CD4-positive, alpha-beta memory T cell (primary cell): Measurements from ENCODE around the gene SUMF1. TPM values are rescaled to one million over a fixed set of nuclear protein-coding genes. Genes with fewer than 3 reads are reported as not detected.
A peak's percentile ranks its signal among the peaks of the same experiment; 100 is the strongest.

ENCODE experiments used
- CTCF ChIA-PET: fragments of 350-600 bp; sonication (Branson Sonifier 250); formaldehyde crosslinking; loops from one replicate; lab custom pipeline; 2021; ENCODE audit warnings: inconsistent platforms; ENCODE audit not compliant: partially characterized antibody; lab: Charles Lee
- POLR2A ChIA-PET: fragments of 350-600 bp; sonication (Branson Sonifier 250); formaldehyde crosslinking; loops from one replicate; lab custom pipeline; 2021; ENCODE audit not compliant: partially characterized antibody; lab: Charles Lee
- DNase-seq, 5 donors: peaks; one replicate each; pipeline versions ENCODE4 v3.0.0 to v3.0.0-alpha.2; 2020 to 2022; ENCODE audit warnings: mixed read lengths in 1 of 5
- H3K27ac ChIP-seq: one replicate; pipeline ENCODE4 v1.7.0; 2013; ENCODE audit warnings: low read depth, low read length
- H3K27me3 ChIP-seq: 2 replicates; pipeline ENCODE4 v1.7.0; 2013; ENCODE audit warnings: mild to moderate bottlenecking, low read length, moderate library complexity; ENCODE audit not compliant: insufficient read depth
- H3K36me3 ChIP-seq: 2 replicates; pipeline ENCODE4 v1.7.0; 2013; ENCODE audit warnings: mild to moderate bottlenecking, low read length, moderate library complexity; ENCODE audit not compliant: insufficient read depth
- H3K4me1 ChIP-seq: 2 replicates; pipeline ENCODE4 v1.7.0; 2013; ENCODE audit warnings: mild to moderate bottlenecking, low read length, moderate library complexity; ENCODE audit not compliant: insufficient read depth
- H3K4me3 ChIP-seq, 2 donors: one replicate each; pipeline ENCODE4 v1.7.0; 2013; ENCODE audit warnings: low read length in 2 of 2, mild to moderate bottlenecking in 1 of 2
- H3K9me3 ChIP-seq, 2 donors: one replicate each; pipeline ENCODE4 v1.7.0; 2013; ENCODE audit warnings: low read length in 2 of 2, control low read depth in 1 of 2; ENCODE audit not compliant: control insufficient read depth in 1 of 2
- H3K27ac Mint-ChIP-seq, 7 donors: one replicate each; pipeline ENCODE4 v1.8.0; 2020 to 2021; ENCODE audit warnings: mixed read lengths in 7 of 7, mild to moderate bottlenecking in 6 of 7, inconsistent platforms in 3 of 7, moderate library complexity in 3 of 7
- H3K27me3 Mint-ChIP-seq, 2 donors: one replicate each; pipeline ENCODE4 v1.8.0; 2020 to 2021; ENCODE audit warnings: mixed read lengths in 2 of 2
- H3K36me3 Mint-ChIP-seq, 2 donors: one replicate each; pipeline ENCODE4 v1.8.0; 2020 to 2021; ENCODE audit warnings: mixed read lengths in 2 of 2, inconsistent platforms in 1 of 2, mild to moderate bottlenecking in 1 of 2
- H3K4me1 Mint-ChIP-seq, 4 donors: one replicate each; pipeline ENCODE4 v1.8.0; 2020 to 2021; ENCODE audit warnings: mixed read lengths in 4 of 4, mild to moderate bottlenecking in 1 of 4
- H3K4me3 Mint-ChIP-seq, 8 donors: one replicate each; pipeline ENCODE4 v1.8.0; 2020 to 2021; ENCODE audit warnings: mixed read lengths in 8 of 8, mild to moderate bottlenecking in 7 of 8, moderate library complexity in 6 of 8, inconsistent platforms in 3 of 8
- H3K9me3 Mint-ChIP-seq, 8 donors: one replicate each; pipeline ENCODE4 v1.8.0; 2020 to 2021; ENCODE audit warnings: mixed read lengths in 8 of 8, mild to moderate bottlenecking in 5 of 8, inconsistent platforms in 3 of 8, moderate library complexity in 1 of 8
- intact Hi-C: fragments of 100-400 bp; cut with micrococcal nuclease; formaldehyde crosslinking; loops from one replicate; pipeline ENCODE4 v1.15.1; 2023
- polyA plus RNA-seq, 2 donors: library from polyadenylated mRNA; unstranded; fragments of 300-500 nt; fragmentation: Illumina TruSeq; gene quantifications; one replicate each; pipeline ENCODE4 v1.2.3, GENCODE V29; 2021
- total RNA-seq, 2 experiments: library from RNA; stranded (reverse); gene quantifications; one replicate each; pipeline ENCODE4 v1.2.3, GENCODE V29; 2021

Gene SUMF1
- total and polyA plus RNA-seq, 4 experiments from 2014 or later, result 13.9 to 38.3 (median 22.3) TPM

- Histone ChIP-seq H3K27me3 (no peaks in the 10 kb centered on the region), H3K4me1 (peaks cover 4% of the 10 kb centered on the region), H3K27ac (no peak overlapping the region), H3K36me3 (no peaks in the 10 kb centered on the region), H3K9me3 (no peaks in the 10 kb centered on the region), H3K4me3 (peak overlapping the region; percentile 31 to 45)
- Mint-ChIP-seq H3K36me3 (no peaks in the 10 kb centered on the region), H3K4me3 (peak overlapping the region; percentile 68 to 84 (median 80)), H3K9me3 (no peaks in the 10 kb centered on the region), H3K4me1 (peaks cover 7 to 18% (median 10%) of the 10 kb centered on the region in 4 donors), H3K27ac (peak overlapping the region; percentile 33 to 89 (median 84)), H3K27me3 (no peaks in the 10 kb centered on the region)
- POLR2A ChIA-PET, result interaction anchor here (0.6 to 1.8 kb wide), 10 partner anchors 43 to 846 kb away, joined by 3 to 17 read pairs (median 4); partner anchors contain the start of genes ITPR1 and SUMF1
- intact Hi-C loops, result loop anchor here (1.0 kb wide), 7 partner anchors 43 to 707 kb away; partner anchors contain the start of gene ITPR1
- CTCF ChIA-PET, result interaction anchor here (0.7 to 6.3 kb wide), 50 partner anchors 10 to 1151 kb away, joined by 3 to 185 read pairs (median 4); partner anchors contain the start of genes ITPR1 and SUMF1
- DNase-seq, result peak in 2 of 5 donors; percentile 27 to 52
Measured at GRCh38 chr3:4351164-4351855, 115.8 kb downstream of the SUMF1 start.

DNA sequence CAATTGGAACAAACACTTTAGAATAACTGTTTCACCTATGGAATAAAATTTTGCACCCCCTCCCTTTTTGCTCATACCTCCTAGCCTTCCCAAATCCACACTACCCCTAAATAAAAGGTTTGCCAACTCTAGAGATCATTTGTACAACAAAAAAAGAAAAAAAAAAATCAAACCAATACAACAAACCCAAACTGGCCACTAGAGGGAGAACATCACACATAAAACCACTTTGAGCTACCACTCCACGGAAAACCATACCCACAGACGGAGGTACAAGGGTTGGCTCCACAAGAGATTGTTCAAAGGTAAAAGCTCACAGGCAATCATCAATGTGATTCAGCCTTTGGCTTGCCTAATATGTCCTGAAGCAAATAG lies 116.3 kb downstream of the SUMF1 start:
- CTCF ChIA-PET, result interaction anchor here (0.7 to 6.3 kb wide), 56 partner anchors 10 to 1150 kb away, joined by 3 to 185 read pairs (median 4); partner anchors contain the start of genes ITPR1 and SUMF1
- Mint-ChIP-seq H3K36me3 (no peaks in the 10 kb centered on the region), H3K9me3 (no peaks in the 10 kb centered on the region), H3K4me1 (peaks cover 8 to 18% (median 10%) of the 10 kb centered on the region in 4 donors), H3K27ac (peak overlapping the region in 5 of 7 donors; percentile 20 to 66 (median 33)), H3K4me3 (peak overlapping the region; percentile 59 to 84 (median 76)), H3K27me3 (no peaks in the 10 kb centered on the region)
- peaks cover 4% of the 10 kb centered on the region for H3K4me1 ChIP-seq
- DNase-seq, result peak; percentile 65 to 72 (median 70)
- H3K27me3 ChIP-seq, result no peaks in the 10 kb centered on the region
- H3K4me3 ChIP-seq, result peak overlapping the region in 1 of 2 donors; percentile 45
- intact Hi-C loops, result loop anchor here (1.0 kb wide), 7 partner anchors 44 to 708 kb away; partner anchors contain the start of gene ITPR1
- POLR2A ChIA-PET, result interaction anchor here (0.6 to 1.8 kb wide), 11 partner anchors 10 to 847 kb away, joined by 3 to 17 read pairs (median 4); partner anchors contain the start of genes ITPR1 and SUMF1
- no peak overlapping the region for H3K27ac ChIP-seq
- H3K36me3 ChIP-seq, result no peaks in the 10 kb centered on the region
- no peaks in the 10 kb centered on the region for H3K9me3 ChIP-seq

GRCh38 chr3:4343258-4343657 lies 123.8 kb downstream of the SUMF1 start:
- Histone ChIP-seq H3K9me3 (no peaks in the 10 kb centered on the region), H3K36me3 (no peaks in the 10 kb centered on the region), H3K27ac (no peak overlapping the region), H3K4me3 (no peak overlapping the region), H3K4me1 (no peaks in the 10 kb centered on the region), H3K27me3 (no peaks in the 10 kb centered on the region)
- Mint-ChIP-seq H3K4me1 (peaks cover 0 to 1% (median 0%) of the 10 kb centered on the region in 4 donors), H3K4me3 (no peak overlapping the region), H3K36me3 (peaks cover 1 to 17% of the 10 kb centered on the region in 2 donors), H3K9me3 (no peaks in the 10 kb centered on the region), H3K27ac (no peak overlapping the region), H3K27me3 (no peaks in the 10 kb centered on the region)
- no peak for DNase-seq
- ChIA-PET CTCF (interaction anchor here (4.6 kb wide), 1 partner anchor 8 kb away, joined by 29 read pairs; no protein-coding TSS in a partner anchor), POLR2A (no interaction called here)
- intact Hi-C loops, result no loop called here

DNA sequence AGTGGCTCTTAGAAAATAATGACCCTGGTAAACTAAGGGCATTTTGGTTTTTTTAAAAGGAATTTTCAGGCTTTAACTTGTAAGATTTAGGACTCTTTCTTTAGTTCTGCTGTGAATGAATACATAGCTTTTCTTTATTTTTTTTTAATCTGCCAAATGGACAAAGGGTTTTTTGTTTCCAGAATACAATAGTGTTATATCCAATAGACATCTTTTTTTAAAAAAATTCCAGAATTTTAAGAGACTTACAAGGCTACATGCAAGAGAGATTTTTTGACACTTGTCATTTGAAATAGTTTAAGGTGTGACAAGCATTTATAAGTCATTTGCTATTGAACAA lies 125.8 kb downstream of the SUMF1 start:
- CTCF ChIA-PET, result interaction anchor here (1.2 to 4.6 kb wide), 3 partner anchors 8 to 292 kb away, joined by 4 to 29 read pairs (median 7); no protein-coding TSS in a partner anchor
- Mint-ChIP-seq H3K9me3 (peaks cover 0 to 1% (median 0%) of the 10 kb centered on the region in 8 donors), H3K36me3 (peaks cover 1 to 17% of the 10 kb centered on the region in 2 donors), H3K4me3 (no peak overlapping the region), H3K4me1 (peaks cover 0 to 1% (median 0%) of the 10 kb centered on the region in 4 donors), H3K27me3 (no peaks in the 10 kb centered on the region), H3K27ac (no peak overlapping the region)
- POLR2A ChIA-PET, result interaction anchor here (1.1 kb wide), 1 partner anchor 9 kb away, joined by 3 read pairs; no protein-coding TSS in a partner anchor
- no peaks in the 10 kb centered on the region for H3K36me3 ChIP-seq
- no peak overlapping the region for H3K27ac ChIP-seq
- H3K4me1 ChIP-seq, result no peaks in the 10 kb centered on the region
- intact Hi-C loops, result no loop called here
- H3K9me3 ChIP-seq, result no peaks in the 10 kb centered on the region
- no peak overlapping the region for H3K4me3 ChIP-seq
- no peak for DNase-seq
- H3K27me3 ChIP-seq, result no peaks in the 10 kb centered on the region

GRCh38 chr3:4340411-4341335 lies 126.4 kb downstream of the SUMF1 start:
- POLR2A ChIA-PET, result interaction anchor here (1.1 kb wide), 1 partner anchor 10 kb away, joined by 3 read pairs; no protein-coding TSS in a partner anchor
- Histone ChIP-seq H3K36me3 (no peaks in the 10 kb centered on the region), H3K4me1 (no peaks in the 10 kb centered on the region), H3K4me3 (no peak overlapping the region), H3K27ac (no peak overlapping the region), H3K27me3 (no peaks in the 10 kb centered on the region), H3K9me3 (no peaks in the 10 kb centered on the region)
- no peak for DNase-seq
- Mint-ChIP-seq H3K27ac (peak overlapping the region in 1 of 7 donors; percentile 32), H3K4me1 (no peaks in the 10 kb centered on the region), H3K9me3 (peaks cover 0 to 1% (median 0%) of the 10 kb centered on the region in 8 donors), H3K27me3 (no peaks in the 10 kb centered on the region), H3K36me3 (peaks cover 1 to 17% of the 10 kb centered on the region in 2 donors), H3K4me3 (no peak overlapping the region)
- CTCF ChIA-PET, result interaction anchor here (1.2 to 4.6 kb wide), 3 partner anchors 8 to 293 kb away, joined by 4 to 29 read pairs (median 7); no protein-coding TSS in a partner anchor
- intact Hi-C loops, result no loop called here

DNA sequence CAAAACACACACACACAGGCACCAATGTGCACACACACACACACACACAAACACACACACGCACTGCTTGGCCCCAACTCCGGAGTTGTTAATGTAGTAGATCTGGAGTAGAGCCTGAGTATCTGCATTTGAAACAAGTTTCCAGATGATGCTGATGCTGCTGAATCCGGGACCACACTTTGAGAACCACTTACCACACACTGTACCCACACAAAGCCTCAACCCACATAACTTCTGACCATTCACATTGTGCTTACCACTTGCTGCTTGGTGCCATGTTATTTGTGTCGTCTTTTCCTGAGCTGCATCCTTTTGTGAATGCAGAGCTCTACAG lies 127.0 kb downstream of the SUMF1 start:
- no peaks in the 10 kb centered on the region for H3K27me3 ChIP-seq
- no peak overlapping the region for H3K4me3 ChIP-seq
- intact Hi-C loops, result no loop called here
- POLR2A ChIA-PET, result no interaction called here
- Mint-ChIP-seq H3K4me1 (no peaks in the 10 kb centered on the region), H3K36me3 (peaks cover 1 to 17% of the 10 kb centered on the region in 2 donors), H3K27ac (no peak overlapping the region), H3K4me3 (no peak overlapping the region), H3K9me3 (peaks cover 0 to 1% (median 0%) of the 10 kb centered on the region in 8 donors), H3K27me3 (no peaks in the 10 kb centered on the region)
- no peaks in the 10 kb centered on the region for H3K4me1 ChIP-seq
- no peak overlapping the region for H3K27ac ChIP-seq
- no peak for DNase-seq
- no peaks in the 10 kb centered on the region for H3K9me3 ChIP-seq
- CTCF ChIA-PET, result interaction anchor here (4.6 kb wide), 1 partner anchor 11 kb away, joined by 29 read pairs; no protein-coding TSS in a partner anchor
- H3K36me3 ChIP-seq, result no peaks in the 10 kb centered on the region
